H1 (cell line): ENCODE results near the gene CXCL5. TPM values are rescaled to one million over a fixed set of nuclear protein-coding genes. Genes with fewer than 3 reads are reported as not detected.

Experiments
- CTCF ChIA-PET: fragments of 300-600 bp; sonication (Branson Sonifier 250); formaldehyde crosslinking; loops from one replicate; lab custom pipeline; 2021; ENCODE audit not compliant: partially characterized antibody; lab: Charles Lee
- POLR2A ChIA-PET: fragments of 300-600 bp; sonication (Branson Sonifier 250); formaldehyde crosslinking; loops from one replicate; lab custom pipeline; 2021; ENCODE audit warnings: inconsistent platforms; ENCODE audit not compliant: partially characterized antibody; lab: Charles Lee
- DNase-seq, 2 experiments: peaks; one replicate each; pipeline versions ENCODE4 v3.0.0 to v3.0.0-alpha.2; 2010 to 2022; ENCODE audit warnings: low spot score in 2 of 2, low read depth in 1 of 2, mixed read lengths in 1 of 2
- FAIRE-seq: peaks from 2 replicates; lab custom pipeline; 2011; peaks lifted over from hg19 to GRCh38; lab: Jason Lieb, UNC
- H2AFZ ChIP-seq: 2 replicates; pipeline ENCODE4 v1.8.1; 2012; ENCODE audit warnings: low read length, inconsistent platforms
- H2AK5ac ChIP-seq: 2 replicates; pipeline ENCODE4 v1.6.1; 2013; ENCODE audit warnings: low read depth, low read length
- H2BK120ac ChIP-seq: replicated peaks from 2 replicates; pipeline ENCODE3; 2013; ENCODE audit warnings: low read depth, low read length, inconsistent platforms
- H2BK12ac ChIP-seq: 2 replicates; pipeline ENCODE4 v1.6.1; 2013; ENCODE audit warnings: low read depth, low read length
- H2BK15ac ChIP-seq: 2 replicates; pipeline ENCODE4 v1.6.1; 2013; ENCODE audit warnings: low read length
- H2BK20ac ChIP-seq: 2 replicates; pipeline ENCODE4 v1.6.1; 2013; ENCODE audit warnings: low read length
- H2BK5ac ChIP-seq: 2 replicates; pipeline ENCODE4 v1.6.1; 2013; ENCODE audit warnings: low read depth, low read length
- H3K14ac ChIP-seq: 2 replicates; pipeline ENCODE4 v1.6.1; 2013; ENCODE audit warnings: inconsistent platforms; ENCODE audit not compliant: insufficient read length
- H3K18ac ChIP-seq: 2 replicates; pipeline ENCODE4 v1.6.1; 2013; ENCODE audit warnings: low read length; ENCODE audit errors: extremely low read depth
- H3K23ac ChIP-seq: 2 replicates; pipeline ENCODE4 v1.6.1; 2013; ENCODE audit warnings: inconsistent platforms; ENCODE audit not compliant: insufficient read length
- H3K23me2 ChIP-seq: 2 replicates; pipeline ENCODE4 v1.6.1; 2013; ENCODE audit warnings: low read depth, low read length
- H3K27ac ChIP-seq: 2 replicates; pipeline ENCODE4 v1.6.1; 2011; ENCODE audit warnings: low read depth, low read length, inconsistent platforms
- H3K27me3 ChIP-seq, 4 experiments: replicated peaks in 1 of 4; 1 replicate in 1 of 4; 2 replicates in 3 of 4; pipeline versions ENCODE4 v1.6.1 to v1.8.1; 2011 to 2013; ENCODE audit warnings: low read length in 3 of 4, mild to moderate bottlenecking in 3 of 4, inconsistent platforms in 2 of 4, mixed read lengths in 2 of 4, moderate library complexity in 1 of 4; ENCODE audit not compliant: control insufficient read depth in 3 of 4, insufficient read depth in 3 of 4; ENCODE audit errors: extremely low read depth in 1 of 4
- H3K36me3 ChIP-seq, 4 experiments: 2 replicates each; pipeline versions ENCODE4 v1.6.1 to v1.8.1; 2011 to 2013; ENCODE audit warnings: mild to moderate bottlenecking in 4 of 4, low read length in 3 of 4, moderate library complexity in 2 of 4, control low read depth in 1 of 4, inconsistent platforms in 1 of 4; ENCODE audit not compliant: insufficient read depth in 4 of 4, control insufficient read depth in 2 of 4
- H3K4ac ChIP-seq: replicated peaks from 2 replicates; pipeline ENCODE3; 2013; ENCODE audit warnings: low read length, low read depth, mixed read lengths, inconsistent platforms; ENCODE audit not compliant: insufficient read length
- H3K4me1 ChIP-seq, 4 experiments: replicated peaks in 1 of 4; 1 replicate in 1 of 4; 2 replicates in 3 of 4; pipeline versions ENCODE4 v1.6.1 to v1.8.1; 2011 to 2013; ENCODE audit warnings: low read length in 3 of 4, inconsistent platforms in 2 of 4, mixed read lengths in 1 of 4; ENCODE audit not compliant: insufficient read depth in 4 of 4, control insufficient read depth in 3 of 4
- H3K4me2 ChIP-seq, 2 experiments: 2 replicates each; pipeline versions ENCODE4 v1.6.1 to v1.8.1; 2011 to 2013; ENCODE audit warnings: low read depth in 2 of 2, low read length in 2 of 2, control low read depth in 1 of 2, inconsistent platforms in 1 of 2, mild to moderate bottlenecking in 1 of 2; ENCODE audit not compliant: insufficient read depth in 1 of 2
- H3K4me3 ChIP-seq, 4 experiments: fragments of 200-600, 300-600 bp in 1 of 4; sonication (generic), shearing (Covaris generic), sonication (Bioruptor Twin) in 1 of 4; 2 replicates each; pipeline versions ENCODE4 v1.5.1 to v1.8.1; 2011 to 2016; ENCODE audit warnings: low read length in 4 of 4, low read depth in 3 of 4, control low read depth in 2 of 4, inconsistent platforms in 2 of 4, mild to moderate bottlenecking in 2 of 4, mixed read lengths in 1 of 4, moderate library complexity in 1 of 4; ENCODE audit not compliant: insufficient read depth in 2 of 4; ENCODE audit errors: extremely low read depth in 1 of 4
- H3K56ac ChIP-seq: replicated peaks from 2 replicates; pipeline ENCODE3; 2013; ENCODE audit warnings: low read depth, mild to moderate bottlenecking, mixed read lengths, low read length, inconsistent platforms; ENCODE audit not compliant: insufficient read length
- H3K79me1 ChIP-seq: 2 replicates; pipeline ENCODE4 v1.6.1; 2013; ENCODE audit warnings: low read depth, low read length, control low read depth
- H3K79me2 ChIP-seq, 2 experiments: 2 replicates each; pipeline versions ENCODE4 v1.6.1 to v1.8.1; 2012 to 2013; ENCODE audit warnings: low read length in 2 of 2, mild to moderate bottlenecking in 2 of 2, inconsistent platforms in 1 of 2; ENCODE audit not compliant: insufficient read depth in 2 of 2, control insufficient read depth in 1 of 2
- H3K9ac ChIP-seq, 4 experiments: replicated peaks in 1 of 4; 1 replicate in 1 of 4; 2 replicates in 3 of 4; pipeline versions ENCODE4 v1.6.1 to v1.8.1; 2011 to 2013; ENCODE audit warnings: low read depth in 3 of 4, low read length in 3 of 4, control low read depth in 2 of 4, mild to moderate bottlenecking in 2 of 4, moderate library complexity in 2 of 4, inconsistent platforms in 1 of 4; ENCODE audit errors: extremely low read depth in 1 of 4
- H3K9me3 ChIP-seq, 2 experiments: 2 replicates each; pipeline versions ENCODE4 v1.6.1 to v1.8.1; 2012 to 2013; ENCODE audit warnings: mild to moderate bottlenecking in 2 of 2, moderate library complexity in 2 of 2, control low read depth in 1 of 2, inconsistent platforms in 1 of 2, low read depth in 1 of 2, low read length in 1 of 2, mixed read lengths in 1 of 2; ENCODE audit not compliant: insufficient read depth in 2 of 2
- H4K20me1 ChIP-seq, 2 experiments: replicated peaks in 1 of 2; 2 replicates each; pipeline versions ENCODE3 to v1.8.1; 2011 to 2013; ENCODE audit warnings: inconsistent platforms in 2 of 2, low read length in 2 of 2, mild to moderate bottlenecking in 1 of 2; ENCODE audit not compliant: insufficient read depth in 2 of 2, control insufficient read depth in 1 of 2
- H4K5ac ChIP-seq: 2 replicates; pipeline ENCODE4 v1.6.1; 2013; ENCODE audit warnings: low read length, low read depth, mixed read lengths, inconsistent platforms; ENCODE audit not compliant: insufficient read length
- H4K8ac ChIP-seq: 2 replicates; pipeline ENCODE4 v1.8.0; 2013; ENCODE audit warnings: mild to moderate bottlenecking, moderate library complexity, low read length, inconsistent platforms; ENCODE audit not compliant: insufficient read depth; ENCODE audit errors: extremely low read depth
- H4K91ac ChIP-seq: replicated peaks from 2 replicates; pipeline ENCODE3; 2013; ENCODE audit warnings: low read length, mixed read lengths, inconsistent platforms; ENCODE audit not compliant: insufficient read length
- CBX8 ChIP-seq: fragments of 300-800, 300-1000 bp; sonication (generic); IDR thresholded peaks from 2 replicates; pipeline ENCODE4 v1.7.1; 2016; ENCODE audit warnings: low read depth, low read length, borderline replicate concordance
- EGR1 ChIP-seq: IDR thresholded peaks from 2 replicates; pipeline ENCODE4 v1.6.1; 2011; ENCODE audit warnings: low read depth, low read length, borderline replicate concordance
- GABPA ChIP-seq: IDR thresholded peaks from 2 replicates; pipeline ENCODE4 v1.6.1; 2011; ENCODE audit warnings: mild to moderate bottlenecking, low read length, moderate library complexity, borderline replicate concordance; ENCODE audit not compliant: insufficient read depth
- HDAC2 ChIP-seq, 2 experiments: fragments of 300-600 bp in 1 of 2; sonication (generic) in 1 of 2; IDR thresholded peaks; 2 replicates each; pipeline ENCODE4 v1.6.1; 2011 to 2012; ENCODE audit warnings: low read depth in 2 of 2, low read length in 2 of 2, mild to moderate bottlenecking in 2 of 2, moderate library complexity in 2 of 2, borderline replicate concordance in 1 of 2, inconsistent platforms in 1 of 2
- HDAC6 ChIP-seq: IDR thresholded peaks from one replicate; pipeline ENCODE4 v1.7.1; 2012; ENCODE audit warnings: low read depth, mild to moderate bottlenecking, inconsistent platforms, low read length, moderate library complexity
- NRF1 ChIP-seq: IDR thresholded peaks from 2 replicates; pipeline ENCODE4 v1.6.1; 2011; ENCODE audit warnings: mild to moderate bottlenecking, low read depth, low read length, improper control_type of control experiment
- PHF8 ChIP-seq: fragments of 200-600 bp; sonication (generic); conservative IDR thresholded peaks from 2 replicates; pipeline ENCODE4 v1.7.1; 2012; ENCODE audit warnings: low read depth, mild to moderate bottlenecking, inconsistent platforms, low read length, moderate library complexity
- POLR2AphosphoS5 ChIP-seq: IDR thresholded peaks from 2 replicates; pipeline ENCODE4 v1.6.1; 2011; ENCODE audit warnings: low read depth, low read length
- SAP30 ChIP-seq: fragments of 300-600 bp; sonication (generic); IDR thresholded peaks from 2 replicates; pipeline ENCODE4 v1.7.1; 2012; ENCODE audit warnings: low read length, moderate library complexity, mild to moderate bottlenecking, inconsistent platforms; ENCODE audit not compliant: insufficient read depth, insufficient replicate concordance
- SP2 ChIP-seq: IDR thresholded peaks from 2 replicates; pipeline ENCODE4 v1.6.1; 2012; ENCODE audit warnings: mild to moderate bottlenecking, low read length, inconsistent platforms
- SRF ChIP-seq: IDR thresholded peaks from 2 replicates; pipeline ENCODE4 v1.6.1; 2011; ENCODE audit warnings: mild to moderate bottlenecking, low read depth, low read length, moderate library complexity
- WGBS, 2 experiments: shearing (Covaris generic) in 1 of 2; methylation state at CpG; one replicate each; pipeline versions ENCODE4 v1.1.6 to v1.1.7; 2013 to 2015; ENCODE audit warnings: low lambda C conversion rate in 2 of 2, mixed read lengths in 2 of 2, inconsistent platforms in 1 of 2, low coverage in 1 of 2, missing lambda C conversion rate in 1 of 2; ENCODE audit not compliant: insufficient replicate concordance in 2 of 2, insufficient coverage in 1 of 2, insufficient read length in 1 of 2; ENCODE audit errors: extremely low coverage in 1 of 2, missing lambda C conversion rate in 1 of 2; 5-methylcytosine and 5-hydroxymethylcytosine counted together
- polyA plus RNA-seq, 7 experiments: library from polyadenylated mRNA; depleted of rRNA in 3 of 7; stranded (reverse) in 5 of 7; unstranded in 2 of 7; fragments of >200 nt in 5 of 7; fragments of 200-250 nt in 2 of 7; gene quantifications; 1 replicate in 5 of 7; 2 replicates in 1 of 7; 4 replicates in 1 of 7; pipeline versions ENCODE4 v1.2.1 to v1.2.3, GENCODE V29; 2011 to 2013; ENCODE audit warnings: missing spikeins in 2 of 7, mixed read lengths in 2 of 7
- total RNA-seq: library from RNA; stranded (reverse); fragmentation: NEBNext Ultra II Directional; extraction: Animal tissue kit (Norgen Biotek cat#: 25700); gene quantifications from 2 replicates; pipeline ENCODE4 v1.2.1, GENCODE V29; 2021
- TF ChIP-seq, protein P1 (sequence below): IDR thresholded peaks from 2 replicates; pipeline ENCODE4 v1.6.1; 2012; ENCODE audit warnings: low read length, inconsistent platforms

The CXCL5 gene
- total and polyA plus RNA-seq, 2 of the 8 experiments (the other 6 are each of a cell fraction or from before 2014, with no cell fraction given) = 10.9 to 15.6 TPM

DNA sequence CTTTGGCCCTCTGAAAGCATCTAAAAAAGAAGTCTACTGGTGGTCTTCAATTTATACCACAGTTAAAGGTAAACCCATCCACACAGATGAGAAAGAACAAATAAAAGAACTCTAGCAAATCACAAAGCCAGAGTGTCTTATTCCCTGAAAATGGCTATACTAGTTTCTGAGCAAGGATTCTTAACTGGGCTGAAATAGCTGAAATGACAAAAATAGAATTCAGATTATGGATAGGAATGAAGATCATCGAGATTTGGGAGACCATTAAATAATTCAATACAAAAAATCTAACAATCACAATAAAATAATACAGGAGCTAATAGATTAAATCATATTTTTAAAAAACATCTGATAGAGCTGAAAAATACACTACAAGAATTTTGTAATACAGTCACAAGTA lies 28.5 kb downstream of the CXCL5 start:
- Histone ChIP-seq H3K27ac (no peak overlapping the region), H2AFZ (no peak overlapping the region), H2BK120ac (no peak overlapping the region), H2BK5ac (no peak overlapping the region), H2AK5ac (no peak overlapping the region), H2BK12ac (no peak overlapping the region), H3K56ac (no peak overlapping the region), H3K14ac (no peak overlapping the region), H3K4me2 (no peak overlapping the region), H3K9ac (no peak overlapping the region), H2BK20ac (no peak overlapping the region), H3K4ac (no peak overlapping the region), H3K79me2 (no peaks in the 10 kb centered on the region), H3K23ac (no peak overlapping the region), H4K91ac (no peak overlapping the region), H3K9me3 (peaks cover 0 to 8% of the 10 kb centered on the region in 2 experiments; a peak in 2 of 4 replicates), H2BK15ac (no peak overlapping the region), H3K4me3 (no peak overlapping the region), H3K23me2 (no peaks in the 10 kb centered on the region), H3K4me1 (0 out of 7 replicates have a peak, but pooled peaks cover 0 to 1% (median 0%) of the 10 kb centered on the region in 4 experiments), H3K27me3 (no peaks in the 10 kb centered on the region), H4K20me1 (no peaks in the 10 kb centered on the region), H3K18ac (no peak overlapping the region), H3K79me1 (no peaks in the 10 kb centered on the region), H4K5ac (no peak overlapping the region), H4K8ac (no peak overlapping the region), H3K36me3 (no peaks in the 10 kb centered on the region)
- 96% methylated on average over 1 of the region's 1 CpG; no CpG with 5 or more reads in 1 of the 2 experiments for WGBS, 2 experiments
- ChIA-PET CTCF (interaction anchor here (0.6 to 1.0 kb wide), 4 partner anchors 106 to 240 kb away, joined by 3 to 5 read pairs (median 4); partner anchors contain the start of gene PF4V1), POLR2A (no interaction called here)
- FAIRE-seq (no peak), DNase-seq (no peak)
- TF ChIP-seq HDAC6 (no peak), GABPA (no peak), SRF (no peak), POLR2AphosphoS5 (no peak), NRF1 (no peak), PHF8 (no peak), SP2 (no peak), EGR1 (no peak), HDAC2 (IDR thresholded peaks at IDR 0.05; ENCODE audit: borderline replicate concordance in 1 of 2, low read depth in 2 of 2, low read length in 2 of 2) (no peak), SAP30 (no peak), CBX8 (no peak)
- TF ChIP-seq, protein P1, sequence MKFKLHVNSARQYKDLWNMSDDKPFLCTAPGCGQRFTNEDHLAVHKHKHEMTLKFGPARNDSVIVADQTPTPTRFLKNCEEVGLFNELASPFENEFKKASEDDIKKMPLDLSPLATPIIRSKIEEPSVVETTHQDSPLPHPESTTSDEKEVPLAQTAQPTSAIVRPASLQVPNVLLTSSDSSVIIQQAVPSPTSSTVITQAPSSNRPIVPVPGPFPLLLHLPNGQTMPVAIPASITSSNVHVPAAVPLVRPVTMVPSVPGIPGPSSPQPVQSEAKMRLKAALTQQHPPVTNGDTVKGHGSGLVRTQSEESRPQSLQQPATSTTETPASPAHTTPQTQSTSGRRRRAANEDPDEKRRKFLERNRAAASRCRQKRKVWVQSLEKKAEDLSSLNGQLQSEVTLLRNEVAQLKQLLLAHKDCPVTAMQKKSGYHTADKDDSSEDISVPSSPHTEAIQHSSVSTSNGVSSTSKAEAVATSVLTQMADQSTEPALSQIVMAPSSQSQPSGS = no peak
